ENCODE results near the gene ADCY5.

Gene ADCY5

GRCh38 chr3:123411340-123412040, 37.4 kb downstream of the ADCY5 start:
- no peak for TF ChIP-seq CTCF (IDR thresholded peaks at IDR 0.05; ENCODE audit: control insufficient read depth, insufficient read depth, low read depth, low read length, missing control alignments)
- DNase-seq (ENCODE audit: low read depth): no peak
- H3K4me3 ChIP-seq (ENCODE audit: control insufficient read depth, low read depth, low read length): no peak overlapping the region

GRCh38 chr3:123410149-123410515, 38.8 kb downstream of the ADCY5 start:
- H3K4me3 ChIP-seq (ENCODE audit: control insufficient read depth, low read depth, low read length): no peak overlapping the region
- no peak for DNase-seq (ENCODE audit: low read depth)
- TF ChIP-seq CTCF (IDR thresholded peaks at IDR 0.05; ENCODE audit: control insufficient read depth, insufficient read depth, low read depth, low read length, missing control alignments): no peak

DNA sequence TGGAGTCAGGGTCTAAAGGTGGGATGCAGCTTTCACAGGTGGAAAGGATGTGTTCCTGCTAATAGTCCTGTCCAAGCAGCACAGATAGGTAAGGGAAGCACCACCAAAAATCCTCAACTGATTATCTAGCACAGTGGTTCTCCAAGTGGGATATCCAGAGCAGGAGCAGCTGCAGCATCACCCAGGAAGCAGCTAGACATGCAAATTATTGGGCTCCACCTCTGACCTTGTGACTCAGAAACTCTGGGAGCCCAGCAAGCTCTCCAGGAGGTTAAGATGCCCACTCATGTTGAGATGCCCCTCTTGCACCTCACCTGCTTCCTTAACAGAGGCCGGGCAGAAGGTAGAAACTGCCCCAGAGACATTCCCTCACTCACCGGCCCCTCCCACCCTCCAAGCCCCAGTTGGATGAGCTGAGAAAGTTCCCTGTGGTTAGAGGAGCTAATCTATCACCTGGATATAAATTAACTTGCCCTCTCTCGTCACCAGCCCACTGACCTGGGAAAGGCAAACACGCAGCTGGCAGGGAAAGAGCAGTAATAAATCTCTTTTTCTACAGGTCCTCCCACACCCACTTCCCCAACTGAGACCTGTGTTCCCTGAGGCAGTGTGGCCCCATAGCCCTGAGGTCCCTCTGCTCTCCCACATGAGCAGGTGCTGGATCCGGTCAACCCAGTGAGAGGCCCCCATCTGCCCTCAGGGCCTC, 39.3 kb downstream of the ADCY5 start:
- no peak for DNase-seq (ENCODE audit: low read depth)
- no peak overlapping the region for H3K4me3 ChIP-seq (ENCODE audit: control insufficient read depth, low read depth, low read length)
- TF ChIP-seq CTCF (IDR thresholded peaks at IDR 0.05; ENCODE audit: control insufficient read depth, insufficient read depth, low read depth, low read length, missing control alignments): no peak

GRCh38 chr3:123406598-123406997, 42.3 kb downstream of the ADCY5 start:
- DNase-seq (ENCODE audit: low read depth): no peak
- no peak for TF ChIP-seq CTCF (IDR thresholded peaks at IDR 0.05; ENCODE audit: control insufficient read depth, insufficient read depth, low read depth, low read length, missing control alignments)
- no peak overlapping the region for H3K4me3 ChIP-seq (ENCODE audit: control insufficient read depth, low read depth, low read length)

DNA sequence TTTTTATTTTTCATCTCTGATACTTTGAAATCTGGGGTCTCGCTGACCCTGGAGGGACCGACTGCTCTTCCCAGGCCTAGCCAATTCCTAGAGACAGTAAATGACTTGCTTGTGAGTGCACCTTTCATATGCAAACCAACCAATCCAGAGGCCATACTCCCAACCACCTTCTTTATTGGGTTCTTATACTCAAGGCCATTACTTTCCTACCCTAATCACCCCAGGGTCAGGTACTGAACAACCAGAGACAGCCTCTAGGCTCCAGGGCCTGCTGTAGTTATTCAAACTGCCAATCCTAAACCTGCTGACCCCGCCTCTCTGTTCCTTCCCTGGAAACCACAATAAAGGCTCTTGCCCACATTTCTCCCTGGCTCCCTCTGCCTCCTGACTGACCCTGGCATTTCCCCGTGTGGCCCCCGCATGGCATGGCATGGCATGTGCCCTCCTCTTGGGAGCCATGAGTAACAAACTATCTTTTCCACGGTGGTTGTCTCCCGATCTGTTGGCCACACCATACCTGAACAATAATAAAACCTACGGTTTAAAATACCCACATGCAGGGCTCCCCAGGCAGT, 42.9 kb downstream of the ADCY5 start:
- H3K4me3 ChIP-seq (ENCODE audit: control insufficient read depth, low read depth, low read length): no peak overlapping the region
- DNase-seq (ENCODE audit: low read depth): no peak
- TF ChIP-seq CTCF (IDR thresholded peaks at IDR 0.05; ENCODE audit: control insufficient read depth, insufficient read depth, low read depth, low read length, missing control alignments): no peak

- TF ChIP-seq CTCF (IDR thresholded peaks at IDR 0.05; ENCODE audit: control insufficient read depth, insufficient read depth, low read depth, low read length, missing control alignments): no peak
- no peak for DNase-seq (ENCODE audit: low read depth)
- no peak overlapping the region for H3K4me3 ChIP-seq (ENCODE audit: control insufficient read depth, low read depth, low read length)
These were observed 43.9 kb downstream of the ADCY5 start for GRCh38 chr3:123405021-123405420.

All from AG09309 (cell line).